Activated CD8-positive, alpha-beta T cell treated with anti-CD3 and anti-CD28 coated beads for 36 hours (primary cell): ENCODE results near the gene RSBN1L. TPM values are rescaled to one million over a fixed set of nuclear protein-coding genes. Genes with fewer than 3 reads are reported as not detected.

ENCODE experiments used
- ATAC-seq: fragments of 200-7000 bp; cut with Tn5 transposase; one replicate; pipeline ENCODE4 v1.10.0; 2021; ENCODE audit warnings: mild to moderate bottlenecking, moderate library complexity
- CTCF ChIA-PET: fragments of 350-600 bp; sonication (Branson Sonifier 250); formaldehyde crosslinking; loops from one replicate; lab custom pipeline; 2021; ENCODE audit warnings: antibody characterized with exemption; lab: Charles Lee
- POLR2A ChIA-PET: fragments of 350-600 bp; sonication (Branson Sonifier 250); formaldehyde crosslinking; loops from one replicate; lab custom pipeline; 2021; ENCODE audit warnings: antibody characterized with exemption; lab: Charles Lee
- DNase-seq: peaks from one replicate; pipeline ENCODE4 v3.0.0-alpha.2; 2020
- H3K27ac Mint-ChIP-seq: one replicate; pipeline ENCODE4 v1.8.0; 2021; ENCODE audit warnings: mild to moderate bottlenecking, mixed read lengths
- H3K27me3 Mint-ChIP-seq: one replicate; pipeline ENCODE4 v1.8.0; 2021; ENCODE audit warnings: mixed read lengths
- H3K36me3 Mint-ChIP-seq: one replicate; pipeline ENCODE4 v1.8.0; 2021; ENCODE audit warnings: low read depth, mixed read lengths
- H3K4me1 Mint-ChIP-seq: one replicate; pipeline ENCODE4 v1.8.0; 2021; ENCODE audit warnings: low read depth, mixed read lengths
- H3K4me3 Mint-ChIP-seq: one replicate; pipeline ENCODE4 v1.8.0; 2021; ENCODE audit warnings: mild to moderate bottlenecking, moderate library complexity, mixed read lengths
- H3K9me3 Mint-ChIP-seq: one replicate; pipeline ENCODE4 v1.8.0; 2021; ENCODE audit warnings: mixed read lengths
- intact Hi-C: fragments of 100-400 bp; cut with micrococcal nuclease; formaldehyde crosslinking; loops from one replicate; pipeline ENCODE4 v1.10.0; 2022
- total RNA-seq, 2 experiments: library from RNA; stranded (reverse); gene quantifications; one replicate each; pipeline ENCODE4 v1.2.3, GENCODE V29; 2021
- TF ChIP-seq, protein P1 (sequence below): fragments of 200-600 bp; IDR thresholded peaks from one replicate; pipeline ENCODE4 v1.8.0; 2022; ENCODE audit warnings: antibody characterized with exemption, mild to moderate bottlenecking

Gene RSBN1L
- total RNA-seq, 2 experiments from 2014 or later: 16.5 to 21.9 TPM

DNA sequence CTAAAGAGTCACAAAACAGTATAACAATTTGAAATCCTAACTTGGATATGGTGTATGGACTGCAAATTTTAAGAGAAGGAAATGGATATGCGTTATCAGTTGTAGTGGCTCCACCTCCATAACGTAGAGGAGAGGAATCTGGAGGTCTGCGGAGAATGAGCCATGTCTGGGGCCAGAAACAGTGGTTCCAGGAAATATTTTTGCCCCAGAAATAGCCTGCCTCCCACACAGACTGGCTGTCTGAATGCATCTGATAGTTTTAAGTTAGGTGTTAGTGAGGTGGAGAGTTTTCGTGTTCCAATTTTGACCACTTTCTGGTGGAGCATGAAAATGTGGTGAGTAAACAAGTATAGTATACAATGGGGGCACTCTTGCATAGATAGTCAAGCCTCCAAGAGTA lies 103.9 kb downstream of the RSBN1L start:
- intact Hi-C loops: no loop called here
- POLR2A ChIA-PET: interaction anchor here (1.4 kb wide), 1 partner anchor 103 kb away, joined by 4 read pairs; no protein-coding TSS in a partner anchor

DNA sequence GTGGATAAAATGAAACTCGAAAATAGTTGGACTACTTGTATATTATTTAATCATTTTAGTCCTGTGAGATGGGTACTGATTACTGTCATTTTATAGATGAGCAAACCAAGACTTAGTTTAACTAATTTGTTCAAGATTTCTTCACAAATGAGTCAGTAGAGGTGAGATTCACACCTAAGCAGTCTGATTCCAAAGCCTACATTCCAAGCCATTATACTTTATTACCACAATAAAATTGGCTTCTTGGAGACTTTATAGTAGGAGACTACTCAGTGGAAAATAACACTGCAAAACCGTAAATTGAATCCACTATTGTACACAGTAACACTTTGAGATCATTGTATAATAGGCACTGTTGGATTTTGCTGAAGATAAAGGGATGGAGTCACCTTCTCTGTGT lies 104.5 kb downstream of the RSBN1L start:
- peak overlapping the region; percentile 89 for H3K4me3 Mint-ChIP-seq
- TF ChIP-seq, protein P1, sequence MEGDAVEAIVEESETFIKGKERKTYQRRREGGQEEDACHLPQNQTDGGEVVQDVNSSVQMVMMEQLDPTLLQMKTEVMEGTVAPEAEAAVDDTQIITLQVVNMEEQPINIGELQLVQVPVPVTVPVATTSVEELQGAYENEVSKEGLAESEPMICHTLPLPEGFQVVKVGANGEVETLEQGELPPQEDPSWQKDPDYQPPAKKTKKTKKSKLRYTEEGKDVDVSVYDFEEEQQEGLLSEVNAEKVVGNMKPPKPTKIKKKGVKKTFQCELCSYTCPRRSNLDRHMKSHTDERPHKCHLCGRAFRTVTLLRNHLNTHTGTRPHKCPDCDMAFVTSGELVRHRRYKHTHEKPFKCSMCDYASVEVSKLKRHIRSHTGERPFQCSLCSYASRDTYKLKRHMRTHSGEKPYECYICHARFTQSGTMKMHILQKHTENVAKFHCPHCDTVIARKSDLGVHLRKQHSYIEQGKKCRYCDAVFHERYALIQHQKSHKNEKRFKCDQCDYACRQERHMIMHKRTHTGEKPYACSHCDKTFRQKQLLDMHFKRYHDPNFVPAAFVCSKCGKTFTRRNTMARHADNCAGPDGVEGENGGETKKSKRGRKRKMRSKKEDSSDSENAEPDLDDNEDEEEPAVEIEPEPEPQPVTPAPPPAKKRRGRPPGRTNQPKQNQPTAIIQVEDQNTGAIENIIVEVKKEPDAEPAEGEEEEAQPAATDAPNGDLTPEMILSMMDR: no peak
- H3K4me1 Mint-ChIP-seq: peaks cover 71% of the 10 kb centered on the region
- peak overlapping the region; percentile 94 for H3K27ac Mint-ChIP-seq
- H3K27me3 Mint-ChIP-seq: no peaks in the 10 kb centered on the region
- H3K9me3 Mint-ChIP-seq: peaks cover 6% of the 10 kb centered on the region
- ChIA-PET CTCF (no interaction called here), POLR2A (no interaction called here)
- ATAC-seq (no peak), DNase-seq (no peak)
- intact Hi-C loops: no loop called here
- H3K36me3 Mint-ChIP-seq: peaks cover 27% of the 10 kb centered on the region

More for the DNA sequence above, 103.9 kb downstream of the RSBN1L start:
- peak overlapping the region; percentile 94 for H3K27ac Mint-ChIP-seq
- H3K36me3 Mint-ChIP-seq: peaks cover 23% of the 10 kb centered on the region
- peaks cover 3% of the 10 kb centered on the region for H3K9me3 Mint-ChIP-seq
- peak overlapping the region; percentile 89 for H3K4me3 Mint-ChIP-seq
- CTCF ChIA-PET: interaction anchor here (1.4 to 2.2 kb wide), 2 partner anchors 41 to 99 kb away, joined by 3 to 8 read pairs; no protein-coding TSS in a partner anchor
- H3K4me1 Mint-ChIP-seq: peaks cover 67% of the 10 kb centered on the region
- DNase-seq (peak; percentile 41), ATAC-seq (no peak)
- TF ChIP-seq, protein P1: no peak
- no peaks in the 10 kb centered on the region for H3K27me3 Mint-ChIP-seq

DNA sequence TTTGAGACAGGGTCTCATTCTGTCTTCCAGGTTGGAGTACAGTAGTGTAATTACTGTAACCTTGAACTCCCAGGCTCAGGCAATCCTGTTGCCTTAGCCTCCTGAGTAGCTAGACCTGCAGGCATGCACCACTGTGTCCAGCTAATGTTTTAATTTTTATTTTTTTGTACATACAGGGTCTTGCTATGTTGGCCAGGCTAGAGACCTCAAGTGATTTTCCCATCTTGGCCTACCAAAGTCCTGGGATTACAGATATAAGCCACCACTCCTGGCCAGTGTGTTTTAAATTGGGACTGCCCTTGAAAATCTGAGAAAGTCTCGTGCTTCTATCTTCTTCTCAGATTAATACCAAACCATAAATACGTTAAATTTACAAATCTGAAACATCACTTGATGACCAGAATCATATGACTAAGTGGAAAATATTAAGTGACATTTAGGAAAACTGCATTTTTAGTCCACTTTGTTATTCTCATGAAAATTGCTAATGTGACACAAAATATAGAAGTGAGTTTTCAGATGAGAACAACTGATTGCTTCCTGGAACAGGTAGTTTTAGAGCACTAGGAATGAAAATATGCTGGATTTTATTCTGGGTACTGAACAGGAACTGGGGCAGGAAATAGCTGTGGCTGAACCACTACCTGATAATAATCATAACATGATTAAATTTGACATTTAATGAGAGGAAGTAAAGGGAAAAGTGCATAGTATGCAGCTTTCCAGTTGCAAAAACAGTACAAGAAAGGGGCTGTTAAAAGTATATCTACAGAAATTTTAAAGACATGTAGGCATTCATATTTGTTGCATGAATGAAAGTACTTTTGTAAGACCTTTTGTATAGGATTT lies 106.5 kb downstream of the RSBN1L start:
- TF ChIP-seq, protein P1: no peak
- peak overlapping the region; percentile 75 for H3K27ac Mint-ChIP-seq
- peaks cover 41% of the 10 kb centered on the region for H3K36me3 Mint-ChIP-seq
- intact Hi-C loops: no loop called here
- H3K4me1 Mint-ChIP-seq: peaks cover 55% of the 10 kb centered on the region
- ATAC-seq (no peak), DNase-seq (peak; percentile 14)
- ChIA-PET CTCF (interaction anchor here (1.1 kb wide), 1 partner anchor 151 kb away, joined by 3 read pairs; no protein-coding TSS in a partner anchor), POLR2A (no interaction called here)
- peaks cover 21% of the 10 kb centered on the region for H3K9me3 Mint-ChIP-seq
- no peaks in the 10 kb centered on the region for H3K27me3 Mint-ChIP-seq
- H3K4me3 Mint-ChIP-seq: peak overlapping the region; percentile 31

DNA sequence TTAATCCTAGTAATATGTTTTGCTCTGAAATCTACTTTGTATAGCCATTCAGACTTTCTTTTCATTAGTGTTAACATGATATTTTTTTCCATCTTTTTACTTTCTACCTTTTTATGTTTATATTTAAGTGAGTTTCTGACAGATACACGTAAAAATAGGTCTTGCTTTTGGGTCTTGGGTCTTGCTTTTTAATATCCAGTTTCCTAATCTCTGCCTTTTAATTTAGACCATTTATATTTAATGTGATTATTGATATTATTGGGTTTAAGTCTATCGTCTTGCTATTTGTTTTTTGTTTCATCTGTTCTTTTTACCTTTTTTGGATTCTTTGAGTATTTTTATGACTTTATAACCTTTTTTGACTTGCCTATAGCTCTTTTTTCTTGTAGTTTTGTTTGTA lies 110.2 kb downstream of the RSBN1L start:
- ATAC-seq (no peak), DNase-seq (no peak)
- ChIA-PET POLR2A (no interaction called here), CTCF (no interaction called here)
- no peaks in the 10 kb centered on the region for H3K27me3 Mint-ChIP-seq
- peaks cover 41% of the 10 kb centered on the region for H3K36me3 Mint-ChIP-seq
- peaks cover 45% of the 10 kb centered on the region for H3K4me1 Mint-ChIP-seq
- intact Hi-C loops: no loop called here
- H3K4me3 Mint-ChIP-seq: no peak overlapping the region
- TF ChIP-seq, protein P1: no peak
- H3K27ac Mint-ChIP-seq: no peak overlapping the region
- H3K9me3 Mint-ChIP-seq: peaks cover 28% of the 10 kb centered on the region

DNA sequence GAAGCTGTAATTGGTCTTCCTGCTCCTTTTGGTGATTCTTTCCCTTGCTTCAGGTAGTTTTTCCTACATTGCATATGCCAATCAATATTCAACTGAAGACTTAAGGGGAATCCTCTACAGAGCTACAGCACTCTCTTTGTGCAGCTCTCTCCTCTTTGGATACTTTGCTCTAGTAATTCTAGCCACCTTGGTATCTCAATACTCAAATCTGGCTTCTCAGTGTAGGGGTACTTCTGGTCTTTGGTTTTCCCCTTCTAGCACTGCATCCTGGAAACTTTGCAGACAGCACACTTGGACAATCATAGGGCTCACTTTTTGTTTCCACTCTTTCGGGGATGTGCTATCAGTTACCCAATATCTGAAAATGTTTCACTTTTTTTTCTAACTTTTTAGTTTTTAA lies 112.3 kb downstream of the RSBN1L start:
- Mint-ChIP-seq H3K27ac (peak overlapping the region; percentile 61), H3K36me3 (peaks cover 38% of the 10 kb centered on the region), H3K27me3 (no peaks in the 10 kb centered on the region), H3K4me1 (peaks cover 36% of the 10 kb centered on the region), H3K4me3 (no peak overlapping the region), H3K9me3 (peaks cover 27% of the 10 kb centered on the region)
- POLR2A ChIA-PET: no interaction called here
- intact Hi-C loops: no loop called here
- DNase-seq: no peak
- CTCF ChIA-PET: no interaction called here
- peak; percentile 20 for ATAC-seq
- TF ChIP-seq, protein P1: no peak
